Measurements from ENCODE around the gene NOS1. TPM values are rescaled to one million over a fixed set of nuclear protein-coding genes. Genes with fewer than 3 reads are reported as not detected.

Gene NOS1
- total and polyA plus RNA-seq, 2 donors (not counting 1 experiment from before 2014, with no cell fraction given) = under 0.01 TPM; not detected in 1

DNA sequence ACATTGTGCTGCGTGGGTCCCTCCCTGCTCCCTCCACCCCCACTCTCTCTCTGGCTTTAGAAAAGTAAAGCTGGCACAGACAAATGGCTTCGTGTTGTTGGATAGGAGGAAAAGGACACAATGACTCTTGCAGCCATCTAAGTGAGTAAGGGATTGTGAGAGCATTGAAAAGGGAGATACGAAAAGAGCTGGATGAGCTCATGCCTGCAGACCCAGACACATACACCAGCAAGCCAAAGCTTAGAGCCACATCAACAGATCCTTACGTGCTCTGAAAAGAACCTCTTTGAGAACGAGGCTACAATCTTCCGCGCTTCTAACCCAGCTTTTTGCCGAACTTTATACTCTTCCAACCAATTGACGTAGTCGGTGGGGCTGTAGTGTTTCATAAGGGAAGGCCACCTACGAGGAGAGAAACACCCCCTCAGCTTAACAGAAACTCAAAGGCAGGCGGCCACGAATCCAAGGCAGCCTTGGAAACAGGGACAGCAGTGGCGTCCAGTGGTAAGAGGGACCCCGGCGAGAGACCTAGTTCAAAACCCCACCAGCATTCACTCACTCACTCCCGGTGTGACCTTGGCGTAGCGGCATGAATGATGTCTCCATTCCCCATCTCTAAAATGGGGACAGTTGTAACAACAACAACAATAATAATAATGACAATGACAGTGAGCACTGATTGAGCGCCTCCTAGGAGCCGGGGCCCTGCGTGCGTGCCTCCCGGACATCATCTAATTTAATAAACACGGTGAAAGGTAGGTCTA lies 172.3 kb downstream of the NOS1 start:
- peak overlapping the region; percentile 58 for H3K27ac ChIP-seq (ENCODE audit: insufficient read depth, low read length)
- peak; percentile 57 to 80 for DNase-seq (ENCODE audit: low read depth in 2 of 2)
- H3K9me3 ChIP-seq (ENCODE audit: control insufficient read depth, insufficient read depth, low read depth, low read length) = no peaks in the 10 kb centered on the region
- H3K4me2 ChIP-seq (ENCODE audit: extremely low read depth, insufficient read depth, low read length) = peak overlapping the region; percentile 96
- H3K36me3 ChIP-seq (ENCODE audit: control insufficient read depth, insufficient read depth, low read length) = no peaks in the 10 kb centered on the region
- H3K27me3 ChIP-seq (ENCODE audit: control insufficient read depth, insufficient read depth, low read length) = no peaks in the 10 kb centered on the region
- H3K79me2 ChIP-seq (ENCODE audit: control insufficient read depth, insufficient read depth, low read length) = peaks cover 14% of the 10 kb centered on the region
- H3K4me3 ChIP-seq (replicated peaks in 1 of 4; ENCODE audit: control extremely low read depth in 1 of 4, insufficient read depth in 1 of 4, low read depth in 3 of 4, low read length in 4 of 4) = peak overlapping the region; percentile 82 to 94 (median 84)
- H3K4me1 ChIP-seq (ENCODE audit: control insufficient read depth, extremely low read depth, insufficient read depth, low read length) = no peaks in the 10 kb centered on the region
- peak overlapping the region; percentile 62 for H2AFZ ChIP-seq (ENCODE audit: low read length)
- H3K9ac ChIP-seq (ENCODE audit: insufficient read depth, low read length) = peak overlapping the region; percentile 71
- TF ChIP-seq EZH2 (IDR thresholded peaks at IDR 0.05; ENCODE audit: low read length, missing control alignments) = no peak
- TF ChIP-seq, protein P1, sequence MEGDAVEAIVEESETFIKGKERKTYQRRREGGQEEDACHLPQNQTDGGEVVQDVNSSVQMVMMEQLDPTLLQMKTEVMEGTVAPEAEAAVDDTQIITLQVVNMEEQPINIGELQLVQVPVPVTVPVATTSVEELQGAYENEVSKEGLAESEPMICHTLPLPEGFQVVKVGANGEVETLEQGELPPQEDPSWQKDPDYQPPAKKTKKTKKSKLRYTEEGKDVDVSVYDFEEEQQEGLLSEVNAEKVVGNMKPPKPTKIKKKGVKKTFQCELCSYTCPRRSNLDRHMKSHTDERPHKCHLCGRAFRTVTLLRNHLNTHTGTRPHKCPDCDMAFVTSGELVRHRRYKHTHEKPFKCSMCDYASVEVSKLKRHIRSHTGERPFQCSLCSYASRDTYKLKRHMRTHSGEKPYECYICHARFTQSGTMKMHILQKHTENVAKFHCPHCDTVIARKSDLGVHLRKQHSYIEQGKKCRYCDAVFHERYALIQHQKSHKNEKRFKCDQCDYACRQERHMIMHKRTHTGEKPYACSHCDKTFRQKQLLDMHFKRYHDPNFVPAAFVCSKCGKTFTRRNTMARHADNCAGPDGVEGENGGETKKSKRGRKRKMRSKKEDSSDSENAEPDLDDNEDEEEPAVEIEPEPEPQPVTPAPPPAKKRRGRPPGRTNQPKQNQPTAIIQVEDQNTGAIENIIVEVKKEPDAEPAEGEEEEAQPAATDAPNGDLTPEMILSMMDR (conservative IDR thresholded peaks at IDR 0.05 in 1 of 2, IDR thresholded peaks at IDR 0.05 in 1 of 2; ENCODE audit: low read depth in 1 of 2, low read length in 2 of 2) = no peak
- H4K20me1 ChIP-seq (ENCODE audit: control insufficient read depth, extremely low read depth, insufficient read depth, low read length) = no peaks in the 10 kb centered on the region

DNA sequence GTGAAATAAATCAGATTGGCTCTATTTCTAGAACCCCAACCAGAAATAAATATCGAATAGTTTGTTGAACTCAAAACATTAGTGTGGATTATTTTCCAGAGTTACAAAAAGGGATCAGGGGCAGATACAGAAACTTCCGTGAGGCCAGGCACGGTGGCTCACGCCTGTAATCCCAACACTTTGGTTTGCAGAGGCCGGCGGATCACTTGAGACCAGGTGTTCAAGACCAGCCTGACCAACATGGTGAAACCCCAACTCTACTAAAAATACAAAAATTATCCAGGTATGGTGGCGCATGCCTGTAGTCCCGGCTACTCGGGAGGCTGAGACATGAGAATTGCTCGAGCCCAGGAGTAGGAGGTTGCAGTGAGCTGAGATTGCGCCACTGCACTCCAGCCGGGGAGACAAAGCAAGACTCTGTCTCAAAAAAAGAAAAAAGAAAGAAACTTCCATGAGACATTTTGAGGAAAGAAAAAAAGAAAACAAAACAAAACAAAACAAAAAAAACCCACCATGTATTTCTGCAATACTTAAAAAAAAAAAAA lies 173.2 kb downstream of the NOS1 start:
- Histone ChIP-seq H3K4me1 (ENCODE audit: control insufficient read depth, extremely low read depth, insufficient read depth, low read length) (no peaks in the 10 kb centered on the region), H3K79me2 (ENCODE audit: control insufficient read depth, insufficient read depth, low read length) (peaks cover 14% of the 10 kb centered on the region), H3K4me2 (ENCODE audit: extremely low read depth, insufficient read depth, low read length) (no peak overlapping the region), H3K27me3 (ENCODE audit: control insufficient read depth, insufficient read depth, low read length) (no peaks in the 10 kb centered on the region), H3K36me3 (ENCODE audit: control insufficient read depth, insufficient read depth, low read length) (peaks cover 2% of the 10 kb centered on the region), H3K27ac (ENCODE audit: insufficient read depth, low read length) (no peak overlapping the region), H3K9ac (ENCODE audit: insufficient read depth, low read length) (no peak overlapping the region), H2AFZ (ENCODE audit: low read length) (no peak overlapping the region), H3K4me3 (replicated peaks in 1 of 4; ENCODE audit: control extremely low read depth in 1 of 4, insufficient read depth in 1 of 4, low read depth in 3 of 4, low read length in 4 of 4) (peak overlapping the region in 2 of 4 experiments; percentile 82 to 85), H4K20me1 (ENCODE audit: control insufficient read depth, extremely low read depth, insufficient read depth, low read length) (no peaks in the 10 kb centered on the region), H3K9me3 (ENCODE audit: control insufficient read depth, insufficient read depth, low read depth, low read length) (no peaks in the 10 kb centered on the region)
- TF ChIP-seq, protein P1 (conservative IDR thresholded peaks at IDR 0.05 in 1 of 2, IDR thresholded peaks at IDR 0.05 in 1 of 2; ENCODE audit: low read depth in 1 of 2, low read length in 2 of 2) = no peak
- no peak for TF ChIP-seq EZH2 (IDR thresholded peaks at IDR 0.05; ENCODE audit: low read length, missing control alignments)
- DNase-seq (ENCODE audit: low read depth in 2 of 2) = no peak

DNA sequence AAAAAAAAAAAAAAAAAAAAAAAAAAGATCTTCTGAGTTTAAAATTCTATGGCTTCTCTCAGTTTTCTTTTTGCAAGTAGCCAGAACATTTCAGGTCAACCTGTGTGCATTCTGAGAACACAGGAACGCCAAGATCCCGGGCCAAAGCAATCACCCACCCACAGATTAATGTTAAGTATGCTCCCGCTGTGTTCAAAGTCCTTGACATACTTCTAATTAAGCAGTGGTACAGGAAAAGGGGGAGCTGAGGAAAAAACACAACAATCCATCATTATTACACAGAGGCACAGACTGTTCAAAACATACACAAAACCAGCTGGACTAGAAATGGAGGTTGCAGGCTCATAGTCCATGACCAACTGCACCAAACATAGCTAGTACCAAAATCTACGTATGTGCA lies 174.0 kb downstream of the NOS1 start:
- Histone ChIP-seq H2AFZ (ENCODE audit: low read length) (no peak overlapping the region), H3K79me2 (ENCODE audit: control insufficient read depth, insufficient read depth, low read length) (peaks cover 14% of the 10 kb centered on the region), H3K9me3 (ENCODE audit: control insufficient read depth, insufficient read depth, low read depth, low read length) (no peaks in the 10 kb centered on the region), H3K4me1 (ENCODE audit: control insufficient read depth, extremely low read depth, insufficient read depth, low read length) (no peaks in the 10 kb centered on the region), H3K27me3 (ENCODE audit: control insufficient read depth, insufficient read depth, low read length) (no peaks in the 10 kb centered on the region), H4K20me1 (ENCODE audit: control insufficient read depth, extremely low read depth, insufficient read depth, low read length) (no peaks in the 10 kb centered on the region), H3K4me2 (ENCODE audit: extremely low read depth, insufficient read depth, low read length) (no peak overlapping the region), H3K27ac (ENCODE audit: insufficient read depth, low read length) (no peak overlapping the region), H3K36me3 (ENCODE audit: control insufficient read depth, insufficient read depth, low read length) (peaks cover 2% of the 10 kb centered on the region), H3K4me3 (replicated peaks in 1 of 4; ENCODE audit: control extremely low read depth in 1 of 4, insufficient read depth in 1 of 4, low read depth in 3 of 4, low read length in 4 of 4) (no peak overlapping the region), H3K9ac (ENCODE audit: insufficient read depth, low read length) (no peak overlapping the region)
- TF ChIP-seq, protein P1 (conservative IDR thresholded peaks at IDR 0.05 in 1 of 2, IDR thresholded peaks at IDR 0.05 in 1 of 2; ENCODE audit: low read depth in 1 of 2, low read length in 2 of 2) = no peak
- TF ChIP-seq EZH2 (IDR thresholded peaks at IDR 0.05; ENCODE audit: low read length, missing control alignments) = no peak
- no peak for DNase-seq (ENCODE audit: low read depth in 2 of 2)

Measured in fibroblast of lung (primary cell).